Measurements from ENCODE around the gene ATF3.

The ATF3 gene

DNA sequence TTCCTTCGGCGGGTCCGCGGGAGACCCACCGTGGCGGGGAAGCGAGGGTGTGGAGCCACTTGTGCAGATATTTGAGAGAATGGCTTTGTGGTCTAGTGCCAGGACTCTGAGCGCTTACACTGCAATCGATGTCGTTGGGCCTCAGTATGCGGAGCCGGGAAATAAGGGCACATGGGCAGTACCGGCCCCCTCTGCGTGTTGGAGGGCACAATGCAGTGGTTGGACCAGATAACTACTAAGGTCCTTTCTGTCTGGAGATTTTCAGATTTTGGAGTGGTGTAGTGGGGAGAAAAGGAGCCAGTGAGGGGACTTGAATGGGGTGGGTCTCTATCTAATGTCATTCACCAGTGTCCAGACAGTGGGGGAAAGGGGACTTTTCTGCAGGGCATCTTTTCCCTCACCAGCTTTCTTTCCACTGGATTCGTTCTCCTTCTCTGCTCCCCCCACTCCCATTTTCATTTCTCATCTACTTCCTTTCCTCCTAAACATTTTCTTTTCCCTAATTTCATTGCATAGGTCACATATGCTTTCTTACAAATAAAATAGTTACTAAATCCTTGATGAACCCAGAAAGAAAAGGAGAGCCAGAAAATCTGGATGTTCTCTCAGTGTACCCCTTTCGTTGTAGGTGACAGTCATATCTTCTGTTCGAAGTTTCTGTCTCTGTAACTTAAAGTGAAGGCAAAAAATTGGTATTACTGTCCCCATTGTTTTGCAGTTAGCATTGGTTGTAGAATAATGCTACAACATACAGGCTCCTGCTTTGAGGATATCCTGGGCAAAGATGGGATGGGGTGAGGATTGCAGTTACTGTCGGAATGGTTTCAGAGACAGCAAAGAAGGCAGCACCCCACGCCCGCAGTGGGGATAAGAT, 1.4 kb downstream of the ATF3 start:
- no peak for DNase-seq

- DNase-seq: no peak
Observed at GRCh38 chr1:212610575-212610967, 2.0 kb downstream of the ATF3 start.

- no peak for DNase-seq
Observed at GRCh38 chr1:212611000-212611948, 2.7 kb downstream of the ATF3 start.

DNA sequence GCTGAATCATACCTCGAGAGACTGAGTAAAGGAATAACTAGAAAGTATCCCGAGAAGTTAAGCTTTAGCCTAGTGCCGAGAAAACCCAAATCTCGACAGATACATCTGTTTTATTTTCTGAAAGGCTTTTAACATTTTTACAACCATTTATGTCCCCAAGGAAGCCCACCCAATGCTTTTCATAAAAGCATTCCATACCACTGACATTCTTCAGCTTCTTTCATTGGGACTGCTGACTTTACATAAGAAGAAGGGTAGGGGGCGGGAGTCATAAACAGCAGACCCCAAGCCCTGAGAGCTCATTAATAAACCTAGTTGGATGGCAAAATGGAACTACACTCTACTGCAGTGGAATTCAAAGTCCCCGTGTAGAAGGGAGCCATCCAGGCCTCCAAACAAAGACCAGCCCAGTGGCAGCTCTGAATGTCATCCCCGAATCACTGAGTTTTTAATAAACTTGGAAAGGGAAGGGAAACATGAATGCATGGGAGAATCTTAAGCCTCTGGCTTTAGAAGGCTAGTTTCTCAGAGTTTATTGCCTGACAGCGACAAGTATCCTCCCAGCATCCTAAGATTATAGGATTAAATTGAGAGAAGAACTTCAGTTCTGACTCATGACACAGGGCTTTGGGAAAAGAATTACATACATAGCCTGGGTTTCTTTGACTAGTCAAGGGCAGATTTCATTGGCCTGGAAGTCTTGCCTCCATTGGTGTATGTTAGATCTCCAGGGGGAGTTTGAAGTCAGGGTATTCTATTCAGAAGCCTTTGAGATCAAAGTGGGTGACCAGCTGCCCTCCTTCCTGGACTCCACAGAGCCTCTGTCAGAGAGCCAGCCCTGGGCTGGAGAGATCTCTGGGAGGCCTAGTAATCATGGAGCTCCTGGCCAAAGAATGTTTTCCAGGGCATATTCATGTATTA, 3.7 kb downstream of the ATF3 start:
- DNase-seq: no peak

DNA sequence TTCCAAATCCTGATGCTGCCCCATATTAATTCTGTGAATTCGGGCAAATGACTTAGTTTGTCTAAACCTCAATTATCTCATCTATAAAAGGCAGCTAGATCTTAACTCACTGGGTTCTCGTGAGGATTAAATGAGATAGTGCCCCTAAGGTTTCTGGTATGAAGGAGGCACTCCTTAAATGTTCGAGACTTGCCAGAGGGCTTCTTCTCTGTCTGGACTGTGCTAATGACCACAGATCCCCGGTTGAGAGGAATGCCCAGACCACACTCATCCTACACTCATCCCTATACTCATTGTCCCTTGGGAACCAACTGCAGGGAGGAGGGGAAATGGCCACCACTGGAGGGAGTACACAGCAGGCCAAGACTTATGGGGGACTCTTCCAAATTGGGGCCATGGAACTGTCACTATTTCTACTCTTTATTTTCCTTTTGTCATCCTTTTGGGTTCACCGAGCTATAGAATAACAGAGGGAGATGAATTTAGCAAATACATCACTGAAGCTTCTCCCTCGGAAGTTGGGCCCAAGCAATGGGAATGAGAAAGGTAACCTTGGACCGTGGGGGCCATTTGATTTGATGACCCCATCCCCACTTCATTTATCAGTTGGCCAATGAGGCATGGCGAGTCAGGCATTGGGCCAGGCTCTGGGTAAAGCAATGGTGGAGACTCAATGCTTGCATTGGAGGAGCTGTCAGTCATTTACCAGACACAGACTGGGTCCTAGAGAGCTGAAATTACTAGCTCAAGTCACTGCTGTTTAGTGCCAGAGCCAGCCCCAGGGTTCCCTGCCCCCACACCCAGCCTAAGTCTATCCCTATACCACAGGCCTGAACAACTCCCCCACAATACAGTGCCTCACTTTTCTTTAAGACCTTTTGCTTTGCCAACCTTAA, 5.1 kb downstream of the ATF3 start:
- no peak for DNase-seq

- no peak for DNase-seq
Observed at GRCh38 chr1:212614453-212615200, 6.1 kb downstream of the ATF3 start.

- no peak for DNase-seq
Observed at GRCh38 chr1:212615201-212615470, 6.6 kb downstream of the ATF3 start.

DNA sequence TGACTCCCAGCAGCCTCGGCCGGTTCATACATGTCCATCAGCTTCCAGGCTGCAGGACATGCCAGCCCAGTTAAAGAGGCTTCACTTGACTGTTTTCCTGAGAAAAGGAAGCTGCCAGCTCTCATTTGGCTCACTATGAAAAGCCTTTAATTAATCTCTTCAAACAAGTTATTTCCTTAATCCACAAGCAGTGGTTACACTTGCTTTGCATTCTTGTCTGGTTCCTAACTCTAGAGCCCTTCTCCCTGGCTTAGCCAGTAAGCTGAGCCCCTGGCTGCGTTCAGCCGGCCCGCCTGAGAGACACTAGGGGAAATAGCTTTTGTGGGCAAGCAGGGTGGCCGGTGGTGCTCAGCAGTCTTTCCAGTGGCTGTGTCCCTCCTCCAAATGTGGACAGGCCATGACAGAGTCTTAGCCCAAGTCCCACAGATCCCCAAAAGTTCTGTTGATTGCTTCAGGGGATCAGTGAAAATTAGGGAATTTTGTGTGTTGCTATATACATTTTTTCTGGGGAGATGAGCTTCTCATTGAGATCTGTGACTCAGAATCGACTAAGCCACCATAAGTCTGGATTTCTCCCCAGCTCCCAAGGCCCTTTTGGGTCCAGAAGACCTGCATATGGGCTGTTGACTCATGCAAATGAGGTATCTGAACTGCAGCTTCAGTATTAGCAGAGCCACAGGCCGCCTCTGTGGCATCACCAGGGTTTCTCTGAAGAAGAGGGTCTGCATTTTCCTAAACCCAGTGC, 10.1 kb downstream of the ATF3 start:
- DNase-seq: no peak

- DNase-seq: no peak
Observed at GRCh38 chr1:212620293-212620692, 11.7 kb downstream of the ATF3 start.

- no peak for DNase-seq
Observed at GRCh38 chr1:212621043-212621948, 12.7 kb downstream of the ATF3 start.

DNA sequence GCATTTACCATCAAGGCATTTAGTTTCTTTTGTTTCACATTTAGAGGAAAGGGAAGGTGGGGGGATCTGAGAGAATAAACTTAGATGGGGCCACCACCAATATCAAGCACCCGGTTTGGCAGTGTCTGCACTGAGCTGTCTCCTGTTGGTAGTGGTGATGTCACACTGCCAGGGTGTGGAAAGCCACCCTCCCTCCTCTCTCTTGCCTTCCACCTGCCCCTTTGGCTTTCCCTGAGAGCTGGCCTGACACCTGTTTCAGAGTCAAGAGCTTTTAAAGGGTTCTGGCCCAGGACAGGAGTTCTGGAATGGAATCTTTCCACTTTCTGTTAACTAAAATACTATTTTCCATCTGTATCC, 13.4 kb downstream of the ATF3 start:
- DNase-seq: peak; percentile 15

- DNase-seq: no peak
Observed at GRCh38 chr1:212622467-212622866, 13.9 kb downstream of the ATF3 start.

- no peak for DNase-seq
Observed at GRCh38 chr1:212622906-212623305, 14.3 kb downstream of the ATF3 start.

GRCh38 chr1:212623603-212624002, 15.0 kb downstream of the ATF3 start:
- DNase-seq: no peak

- no peak for DNase-seq
Observed at GRCh38 chr1:212624976-212625501, 16.5 kb downstream of the ATF3 start.

- DNase-seq: no peak
Observed at GRCh38 chr1:212625781-212626450, 17.4 kb downstream of the ATF3 start.

DNA sequence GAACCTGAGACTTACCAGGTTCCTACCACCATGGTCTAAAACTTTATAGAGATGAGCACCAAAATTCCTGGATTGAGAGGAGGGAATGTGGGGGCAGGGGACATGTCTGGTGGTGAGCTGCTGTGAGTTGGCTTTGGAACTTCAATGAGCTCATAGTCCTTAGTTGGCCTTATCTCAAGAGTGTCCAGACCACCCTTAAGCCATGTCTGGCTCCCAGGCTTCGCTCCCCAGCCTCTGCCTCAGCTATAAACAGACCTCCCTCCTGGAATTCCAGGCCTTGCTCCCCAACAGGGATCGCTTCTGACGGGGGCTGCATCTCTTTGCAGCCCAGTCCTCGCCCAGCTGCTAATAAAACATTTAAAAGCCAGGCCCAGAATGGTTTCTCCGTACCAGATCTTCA, 19.5 kb downstream of the ATF3 start:
- no peak for DNase-seq

GRCh38 chr1:212628813-212629415, 20.4 kb downstream of the ATF3 start:
- no peak for DNase-seq
